ENCODE measurements around the gene SLC1A3. TPM values are rescaled to one million over a fixed set of nuclear protein-coding genes. Genes with fewer than 3 reads are reported as not detected.

The SLC1A3 gene
- total and polyA plus RNA-seq, 2 of the 4 experiments (the other 2 are of a cell fraction), result 0.27 to 1.3 TPM

- no peak overlapping the region for H2BK15ac ChIP-seq (ENCODE audit: low read depth, low read length)
- no peak overlapping the region for H2BK5ac ChIP-seq (ENCODE audit: low read depth, low read length, poor library complexity, severe bottlenecking)
- no peaks in the 10 kb centered on the region for H3K36me3 ChIP-seq (ENCODE audit: control insufficient read depth, insufficient read depth, low read length)
- no peak overlapping the region for H3K14ac ChIP-seq (replicated peaks; ENCODE audit: low read depth, low read length)
- peaks cover 6% of the 10 kb centered on the region for H3K27me3 ChIP-seq (ENCODE audit: control insufficient read depth, insufficient read depth, low read length)
- no peaks in the 10 kb centered on the region for H3K4me1 ChIP-seq (ENCODE audit: control insufficient read depth, insufficient read depth, low read length)
- H2BK20ac ChIP-seq (ENCODE audit: low read depth, low read length), result no peak overlapping the region
- DNase-seq, result no peak
- H3K9ac ChIP-seq (ENCODE audit: low read depth, low read length), result no peak overlapping the region
- no peak overlapping the region for H2AFZ ChIP-seq (replicated peaks; ENCODE audit: low read length, poor library complexity)
- WGBS, 2 experiments (ENCODE audit: extremely low coverage in 2 of 2, insufficient read length in 1 of 2), result 60% methylated on average over 1 of the region's 4 CpGs; no CpG with 5 or more reads in 1 of the 2 experiments
- ATAC-seq (ENCODE audit: low read depth), result no peak
- H3K23ac ChIP-seq (ENCODE audit: low read depth, low read length), result no peak overlapping the region
- ChIA-PET CTCF (no interaction called here), POLR2A (ENCODE audit: unreplicated experiment) (no interaction called here)
- in situ Hi-C loops (cut with MboI; ENCODE audit: low sequenced_read_pairs) (no loop called here), intact Hi-C loops (cut with micrococcal nuclease) (no loop called here), dilution Hi-C loops (cut with HindIII; ENCODE audit: low sequenced_read_pairs, unreplicated experiment) (no loop called here)
- H3K4me3 ChIP-seq (ENCODE audit: insufficient read depth, low read depth, low read length), result no peak overlapping the region
- H2BK120ac ChIP-seq (ENCODE audit: low read depth, low read length), result no peak overlapping the region
- BruUV-seq (replicated peaks), result no TSS peak
- no peaks in the 10 kb centered on the region for H4K20me1 ChIP-seq (ENCODE audit: insufficient read depth, low read length)
- no peak overlapping the region for H2AK5ac ChIP-seq (ENCODE audit: low read depth, low read length)
- H3K27ac ChIP-seq (ENCODE audit: insufficient read depth, low read length), result no peak overlapping the region
- no peaks in the 10 kb centered on the region for H3K9me3 ChIP-seq (ENCODE audit: control insufficient read depth, insufficient read depth, low read length)
- no peak overlapping the region for H3K56ac ChIP-seq (ENCODE audit: extremely low read depth, insufficient read depth, low read length)
- no peak overlapping the region for H3K4me2 ChIP-seq (ENCODE audit: low read depth, low read length)
- TF ChIP-seq ELK1 (IDR thresholded peaks at IDR 0.05; ENCODE audit: borderline replicate concordance, low read depth, low read length) (no peak), CEBPB (IDR thresholded peaks at IDR 0.05; ENCODE audit: low read depth, low read length) (no peak), MAFK (IDR thresholded peaks at IDR 0.05; ENCODE audit: low read depth, low read length) (no peak), BHLHE40 (IDR thresholded peaks at IDR 0.05; ENCODE audit: low read depth, low read length) (no peak), RAD21 (IDR thresholded peaks at IDR 0.05; ENCODE audit: low read length) (no peak), POLR2A (IDR thresholded peaks at IDR 0.05; ENCODE audit: low read depth, low read length) (no peak), CTCF (conservative IDR thresholded peaks at IDR 0.05; ENCODE audit: low read depth, low read length) (no peak), MAZ (IDR thresholded peaks at IDR 0.05; ENCODE audit: borderline replicate concordance, low read depth, low read length) (no peak), NFE2L2 (IDR thresholded peaks at IDR 0.05; ENCODE audit: low read depth, low read length) (no peak), CHD1 (IDR thresholded peaks at IDR 0.05; ENCODE audit: low read depth, low read length) (no peak), MXI1 (IDR thresholded peaks at IDR 0.05; ENCODE audit: borderline replicate concordance, low read depth, low read length) (no peak), SMC3 (IDR thresholded peaks at IDR 0.05; ENCODE audit: low read depth, low read length) (no peak), FOS (IDR thresholded peaks at IDR 0.05; ENCODE audit: low read depth, low read length) (no peak), RCOR1 (IDR thresholded peaks at IDR 0.05; ENCODE audit: insufficient replicate concordance, low read length) (no peak), USF2 (IDR thresholded peaks at IDR 0.05; ENCODE audit: low read depth, low read length) (no peak), RFX5 (IDR thresholded peaks at IDR 0.05; ENCODE audit: low read depth, low read length) (no peak)
- H3K4ac ChIP-seq (ENCODE audit: low read depth, low read length), result no peak overlapping the region
- H4K8ac ChIP-seq (ENCODE audit: low read depth in 2 of 2, low read length in 2 of 2), result no peak overlapping the region
- no peak overlapping the region for H4K91ac ChIP-seq (ENCODE audit: insufficient read depth, low read depth, low read length)
- no peak overlapping the region for H2AK9ac ChIP-seq (replicated peaks; ENCODE audit: low read depth, low read length, poor library complexity)
- no peak overlapping the region for H4K5ac ChIP-seq (ENCODE audit: low read depth, low read length)
- no peaks in the 10 kb centered on the region for H3K9me1 ChIP-seq (ENCODE audit: insufficient read depth, low read length)
- no peaks in the 10 kb centered on the region for H3K79me1 ChIP-seq (ENCODE audit: low read depth in 1 of 2, low read length in 2 of 2)
- no peak overlapping the region for H3K18ac ChIP-seq (ENCODE audit: low read depth, low read length)
These were observed 31.6 kb downstream of the SLC1A3 start for GRCh38 chr5:36638056-36638455.
